HUES48 (cell line): ENCODE results near the gene ZNF79.

ENCODE experiments used
- H3K27ac ChIP-seq: one replicate; pipeline ENCODE4 v1.7.0; 2013; ENCODE audit warnings: low read depth, low read length, inconsistent platforms
- H3K27me3 ChIP-seq: 2 replicates; pipeline ENCODE4 v1.6.1; 2013; ENCODE audit warnings: mild to moderate bottlenecking, low read length; ENCODE audit not compliant: control insufficient read depth, insufficient read depth
- H3K36me3 ChIP-seq: 2 replicates; pipeline ENCODE4 v1.6.1; 2013; ENCODE audit warnings: low read length; ENCODE audit not compliant: control insufficient read depth, insufficient read depth
- H3K4me1 ChIP-seq: 2 replicates; pipeline ENCODE4 v1.6.1; 2013; ENCODE audit warnings: mild to moderate bottlenecking, low read length; ENCODE audit not compliant: control insufficient read depth, insufficient read depth
- H3K4me3 ChIP-seq: 2 replicates; pipeline ENCODE4 v1.5.1; 2013; ENCODE audit warnings: mild to moderate bottlenecking, low read depth, low read length
- H3K9ac ChIP-seq: 2 replicates; pipeline ENCODE4 v1.6.1; 2013; ENCODE audit warnings: mild to moderate bottlenecking, low read depth, low read length, moderate library complexity
- H3K9me3 ChIP-seq: 2 replicates; pipeline ENCODE4 v1.6.1; 2013; ENCODE audit warnings: low read length; ENCODE audit not compliant: control insufficient read depth, insufficient read depth

Gene ZNF79

DNA sequence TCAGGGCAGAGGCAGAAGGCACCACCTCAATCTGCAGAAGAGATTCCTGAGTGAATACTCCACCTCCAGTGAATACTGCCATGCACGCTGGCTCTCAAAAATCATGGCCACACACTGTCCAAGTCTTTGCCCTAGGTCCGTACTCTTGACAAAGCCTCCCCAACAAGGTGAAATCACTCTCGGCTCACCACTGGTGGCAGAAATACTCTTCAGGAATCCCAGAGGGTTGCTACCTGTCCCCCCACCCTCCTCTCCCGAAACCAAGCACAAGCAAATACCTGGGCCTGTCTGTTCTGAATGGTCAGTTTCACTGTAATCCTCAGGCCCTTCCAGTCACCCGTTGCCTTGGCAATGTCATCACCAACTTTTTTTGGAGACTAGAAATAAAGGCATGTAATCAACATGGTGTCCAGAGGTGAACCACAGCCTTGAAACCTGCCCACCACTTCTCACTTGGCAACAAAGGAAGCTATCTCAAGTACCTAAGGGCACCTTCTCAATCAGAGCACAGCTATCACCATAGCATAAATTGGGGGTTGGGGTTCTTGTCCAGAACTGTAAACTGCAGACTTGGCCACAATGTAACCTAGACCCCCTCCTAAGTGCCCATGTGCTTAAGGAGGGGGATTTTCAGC, 25.3 kb downstream of the ZNF79 start:
- Histone ChIP-seq H3K9ac (peak overlapping the region; percentile 99), H3K4me1 (peaks cover 11% of the 10 kb centered on the region), H3K36me3 (peaks cover 66% of the 10 kb centered on the region), H3K9me3 (no peaks in the 10 kb centered on the region), H3K4me3 (peak overlapping the region; percentile 96), H3K27ac (peak overlapping the region; percentile 97), H3K27me3 (no peaks in the 10 kb centered on the region)

DNA sequence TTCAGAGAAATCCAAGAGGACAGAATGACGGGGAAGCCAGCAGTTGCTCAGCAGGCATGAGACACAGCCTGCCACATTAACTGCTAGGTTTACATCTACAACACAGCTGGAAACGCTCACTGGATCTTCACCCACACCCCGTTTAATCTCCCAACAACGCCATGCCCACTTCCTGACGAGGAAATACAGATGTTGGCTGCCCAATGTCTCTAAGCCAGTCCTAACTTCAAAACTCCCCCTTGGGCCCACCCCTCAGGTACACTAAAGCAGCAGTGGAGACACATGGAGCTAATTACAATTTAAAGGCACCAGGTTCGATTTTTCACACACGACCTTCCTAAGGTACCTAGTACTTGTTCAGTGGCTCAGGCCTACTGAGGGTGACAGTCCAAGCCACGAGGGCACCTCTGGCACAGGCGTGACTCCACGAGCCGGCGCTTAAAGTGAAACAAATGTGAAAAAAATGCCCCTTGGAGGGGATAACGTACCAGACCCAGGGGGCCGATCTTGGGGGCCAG, 26.1 kb downstream of the ZNF79 start:
- Histone ChIP-seq H3K4me1 (peaks cover 11% of the 10 kb centered on the region), H3K27ac (peak overlapping the region; percentile 97), H3K36me3 (peaks cover 58% of the 10 kb centered on the region), H3K27me3 (no peaks in the 10 kb centered on the region), H3K9me3 (no peaks in the 10 kb centered on the region), H3K9ac (peak overlapping the region; percentile 99), H3K4me3 (peak overlapping the region; percentile 96)

DNA sequence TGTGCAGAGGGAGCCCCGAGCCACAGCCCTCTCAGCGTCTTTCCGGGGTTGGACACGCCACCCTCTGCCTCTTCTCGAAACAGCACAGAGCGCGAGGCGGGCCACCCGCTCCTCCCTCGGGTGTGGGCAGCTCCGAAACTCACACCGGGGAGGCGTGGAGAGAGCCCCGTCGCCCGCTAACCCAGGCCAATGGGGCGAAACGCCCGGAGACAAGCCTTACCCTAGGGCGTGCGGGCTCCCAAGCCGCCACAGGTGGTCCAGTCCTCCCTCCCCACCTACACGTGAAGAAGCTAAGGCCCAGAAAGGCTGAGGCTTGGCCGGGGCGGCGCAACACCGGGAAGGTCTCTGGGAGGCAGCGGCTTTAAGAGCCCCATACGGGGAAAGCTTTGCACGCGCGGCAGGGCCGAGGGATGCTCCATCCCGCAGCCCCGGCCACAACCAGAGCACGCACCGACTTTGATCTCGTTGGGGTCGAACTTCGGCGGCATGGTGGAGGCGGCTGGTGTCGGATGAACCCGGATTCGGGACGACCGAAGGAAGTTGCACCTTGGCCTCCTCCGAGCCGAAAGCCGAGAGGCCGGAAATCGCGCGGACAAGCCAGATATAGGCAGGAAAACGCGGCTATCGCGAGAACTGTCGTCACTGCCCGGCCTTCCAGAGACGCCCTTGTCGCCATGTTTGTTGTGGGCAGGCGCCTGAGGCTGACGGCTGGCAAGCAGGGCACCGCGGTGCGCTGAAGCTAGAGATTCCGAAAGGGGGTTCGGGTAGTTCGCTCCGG, 26.8 kb downstream of the ZNF79 start, which contains the start of the genes LRSAM1 and RPL12:
Gene LRSAM1 (plus strand): TSS at position 681 of the 778 bp plus-strand sequence. CDS start 3,018 bp downstream, outside the sequence.
Gene RPL12 (minus strand): TSS at position 577 of the 778 bp plus-strand sequence. CDS start 89 bp downstream, at position 488.
- peak within 1 kb of the TSS; percentile 99 for H3K9ac ChIP-seq
- H3K4me3 ChIP-seq, result peak within 1 kb of the TSS; percentile 96
- H3K36me3 ChIP-seq, result peaks cover 57% of the 10 kb centered on the region
- peak within 1 kb of the TSS; percentile 97 for H3K27ac ChIP-seq
- no peaks in the 10 kb centered on the region for H3K9me3 ChIP-seq
- H3K4me1 ChIP-seq, result peaks cover 11% of the 10 kb centered on the region
- H3K27me3 ChIP-seq, result no peaks in the 10 kb centered on the region

DNA sequence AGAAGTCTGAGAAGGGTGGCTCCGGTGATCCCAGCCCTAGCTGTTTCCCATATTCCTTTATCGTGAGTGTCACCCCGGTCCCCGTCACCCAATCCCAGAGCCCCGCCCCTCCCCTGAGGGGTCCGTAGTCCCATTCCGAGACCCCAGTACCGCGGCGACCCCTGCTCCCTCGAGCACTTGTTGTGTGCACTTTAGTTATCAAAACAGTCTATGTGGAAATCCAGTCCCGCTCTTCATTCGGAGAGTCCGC, 27.4 kb downstream of the ZNF79 start:
- Histone ChIP-seq H3K36me3 (peaks cover 52% of the 10 kb centered on the region), H3K9me3 (no peaks in the 10 kb centered on the region), H3K27me3 (no peaks in the 10 kb centered on the region), H3K27ac (peak overlapping the region; percentile 97), H3K4me3 (peak overlapping the region; percentile 96), H3K4me1 (peaks cover 11% of the 10 kb centered on the region), H3K9ac (peak overlapping the region; percentile 49)

DNA sequence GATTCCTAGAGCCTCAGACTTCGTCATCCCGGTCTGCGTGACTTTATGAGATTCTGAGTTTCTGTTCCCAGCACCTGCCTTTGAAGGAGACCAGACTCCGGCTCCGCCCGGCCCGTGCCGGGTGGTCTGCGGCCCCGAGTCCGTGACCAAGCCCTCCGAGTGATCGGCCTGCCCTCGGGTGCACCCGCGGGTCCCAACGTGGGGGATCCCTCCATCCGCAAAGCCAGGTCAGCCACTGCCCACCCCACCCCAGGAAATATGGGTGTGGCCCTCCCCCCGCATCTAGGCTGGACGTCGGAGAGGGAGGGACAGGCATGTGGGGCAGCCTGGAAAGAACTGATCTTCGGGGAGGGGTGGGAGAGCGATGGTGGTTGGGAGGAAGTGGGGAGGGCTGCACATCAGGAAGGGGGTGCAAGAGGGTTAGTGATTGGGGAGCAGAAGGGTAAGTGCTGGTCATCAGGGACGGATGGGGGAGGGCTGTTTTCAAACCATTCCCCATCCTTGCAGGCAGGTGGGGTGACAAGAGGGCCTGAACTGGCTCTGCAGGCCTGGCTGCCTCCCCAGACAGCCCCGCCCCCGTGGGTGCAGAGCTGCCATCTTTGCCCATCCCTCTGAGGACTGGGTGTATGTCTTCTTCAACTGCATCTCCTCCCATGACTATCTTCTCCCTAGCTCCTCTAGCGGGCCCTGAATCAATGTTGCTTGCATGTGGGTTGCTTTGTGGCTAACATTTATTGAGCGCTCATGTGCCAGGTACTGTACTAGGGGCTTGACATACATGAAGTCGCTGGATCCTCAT, 27.9 kb downstream of the ZNF79 start:
- Histone ChIP-seq H3K9me3 (no peaks in the 10 kb centered on the region), H3K36me3 (peaks cover 51% of the 10 kb centered on the region), H3K27me3 (no peaks in the 10 kb centered on the region), H3K4me1 (peaks cover 11% of the 10 kb centered on the region), H3K4me3 (peak overlapping the region; percentile 96), H3K9ac (peak overlapping the region; percentile 49), H3K27ac (peak overlapping the region; percentile 46)

DNA sequence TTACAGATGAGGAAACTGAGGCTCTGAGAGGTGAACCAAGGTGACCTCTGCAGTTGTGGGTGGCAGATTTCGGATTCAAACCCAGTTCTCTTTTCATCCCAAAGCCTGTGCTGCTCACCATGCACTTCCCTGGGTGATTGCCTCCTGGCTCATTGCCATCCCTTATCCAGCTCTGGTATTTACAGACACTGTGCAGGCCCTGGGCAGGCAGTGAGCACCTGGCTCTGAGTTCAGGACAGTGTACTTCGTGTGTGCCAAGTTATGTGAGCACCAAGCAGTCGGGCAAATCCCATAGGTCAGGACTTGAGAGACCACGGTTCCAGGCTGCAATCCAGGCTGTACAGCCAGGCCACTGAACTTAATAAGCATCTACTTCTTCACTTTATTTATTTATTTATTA, 28.5 kb downstream of the ZNF79 start:
- H3K9ac ChIP-seq, result no peak overlapping the region
- peaks cover 11% of the 10 kb centered on the region for H3K4me1 ChIP-seq
- H3K27ac ChIP-seq, result no peak overlapping the region
- H3K36me3 ChIP-seq, result peaks cover 51% of the 10 kb centered on the region
- H3K4me3 ChIP-seq, result peak overlapping the region; percentile 96
- H3K27me3 ChIP-seq, result no peaks in the 10 kb centered on the region
- H3K9me3 ChIP-seq, result no peaks in the 10 kb centered on the region

DNA sequence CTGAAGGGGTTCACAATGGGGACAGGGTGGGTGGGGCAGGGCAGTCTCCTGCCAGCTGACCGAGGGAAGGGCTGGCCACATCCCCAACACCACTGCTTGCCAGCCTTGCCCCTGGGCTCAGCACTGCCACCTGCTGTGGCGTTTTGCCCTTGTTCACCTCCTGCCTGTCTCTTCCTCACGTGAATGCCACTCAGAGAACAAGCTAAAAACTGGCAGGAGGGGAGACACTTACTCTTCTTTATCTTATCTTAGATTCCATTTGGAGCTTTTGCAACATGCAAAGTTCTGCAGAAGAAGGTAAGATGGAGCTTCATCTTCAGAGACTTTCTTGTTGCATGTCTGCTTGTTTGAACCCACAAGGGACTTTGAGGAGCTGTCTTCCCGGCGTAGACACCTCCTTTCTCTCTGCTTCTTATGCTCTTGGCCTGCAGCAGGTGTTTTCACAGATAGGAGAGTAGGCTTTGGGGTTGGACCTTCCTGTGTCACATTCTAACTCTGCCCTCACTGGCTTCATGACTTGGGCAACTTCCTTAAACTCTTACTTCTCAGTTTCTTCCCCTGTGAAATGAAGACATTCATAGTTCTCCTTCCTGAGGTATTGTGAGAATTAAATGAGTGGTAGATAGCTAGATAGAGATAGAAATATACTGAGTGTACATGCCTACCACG, 31.3 kb downstream of the ZNF79 start:
- Histone ChIP-seq H3K9ac (no peak overlapping the region), H3K27ac (no peak overlapping the region), H3K27me3 (no peaks in the 10 kb centered on the region), H3K4me1 (peaks cover 5% of the 10 kb centered on the region), H3K36me3 (peaks cover 37% of the 10 kb centered on the region), H3K4me3 (no peak overlapping the region), H3K9me3 (no peaks in the 10 kb centered on the region)

DNA sequence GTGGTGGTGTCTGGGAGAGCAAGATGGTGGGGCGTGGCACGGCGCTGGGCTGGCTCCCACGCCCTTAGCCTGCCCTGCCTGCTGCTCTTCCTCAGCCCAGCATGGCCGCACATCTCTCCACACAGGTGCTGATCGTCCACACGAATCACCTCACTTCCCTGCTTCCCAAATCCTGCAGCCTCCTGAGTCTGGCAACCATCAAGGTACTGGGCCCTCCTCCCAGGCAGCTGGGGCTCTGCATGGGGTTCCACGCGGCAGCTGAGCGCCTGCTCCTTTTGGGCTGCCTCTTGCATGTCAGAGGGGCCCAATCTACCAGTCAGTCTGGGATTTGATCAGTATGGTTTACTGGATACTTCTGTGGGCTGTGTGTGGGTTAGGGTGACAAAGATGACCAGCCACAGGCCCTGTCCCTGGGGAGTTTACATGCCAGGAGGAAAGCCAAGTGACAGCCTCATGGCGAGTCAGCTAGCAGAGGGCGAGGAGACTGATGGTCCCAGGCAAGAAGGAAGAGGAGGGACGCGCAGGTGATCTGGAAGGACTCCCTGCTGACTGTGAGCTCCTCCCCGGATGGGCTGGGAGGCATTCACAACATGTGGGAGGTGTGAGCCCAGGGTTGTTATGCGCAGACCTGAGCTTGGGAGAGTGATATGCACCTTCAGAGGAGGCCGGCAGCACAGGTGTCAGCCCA, 33.2 kb downstream of the ZNF79 start:
- peaks cover 50% of the 10 kb centered on the region for H3K36me3 ChIP-seq
- H3K4me3 ChIP-seq, result no peak overlapping the region
- no peaks in the 10 kb centered on the region for H3K9me3 ChIP-seq
- no peak overlapping the region for H3K27ac ChIP-seq
- H3K27me3 ChIP-seq, result no peaks in the 10 kb centered on the region
- peaks cover 3% of the 10 kb centered on the region for H3K4me1 ChIP-seq
- H3K9ac ChIP-seq, result no peak overlapping the region

DNA sequence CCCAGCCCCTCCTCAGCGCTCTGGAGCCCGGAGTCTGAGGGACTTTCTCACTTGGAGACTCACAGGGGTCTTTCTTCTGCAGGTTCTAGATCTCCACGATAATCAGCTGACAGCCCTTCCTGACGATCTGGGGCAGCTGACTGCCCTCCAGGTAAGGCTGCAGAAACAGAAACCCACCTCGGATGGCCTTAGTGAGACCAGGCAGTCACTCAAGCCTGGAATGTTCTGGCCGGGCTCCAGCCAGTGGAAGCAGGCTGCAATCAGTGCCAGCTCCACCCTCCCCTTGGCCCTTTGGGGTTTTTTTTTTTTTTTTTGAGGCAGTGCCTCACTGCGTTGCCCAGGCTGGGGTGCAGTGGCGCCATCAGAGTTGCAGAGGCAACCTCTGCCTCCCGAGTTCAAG, 34.7 kb downstream of the ZNF79 start:
- Histone ChIP-seq H3K27me3 (no peaks in the 10 kb centered on the region), H3K36me3 (peaks cover 64% of the 10 kb centered on the region), H3K9ac (no peak overlapping the region), H3K4me3 (no peak overlapping the region), H3K9me3 (no peaks in the 10 kb centered on the region), H3K27ac (no peak overlapping the region), H3K4me1 (no peaks in the 10 kb centered on the region; the same call in 1 of the 2 replicates)

DNA sequence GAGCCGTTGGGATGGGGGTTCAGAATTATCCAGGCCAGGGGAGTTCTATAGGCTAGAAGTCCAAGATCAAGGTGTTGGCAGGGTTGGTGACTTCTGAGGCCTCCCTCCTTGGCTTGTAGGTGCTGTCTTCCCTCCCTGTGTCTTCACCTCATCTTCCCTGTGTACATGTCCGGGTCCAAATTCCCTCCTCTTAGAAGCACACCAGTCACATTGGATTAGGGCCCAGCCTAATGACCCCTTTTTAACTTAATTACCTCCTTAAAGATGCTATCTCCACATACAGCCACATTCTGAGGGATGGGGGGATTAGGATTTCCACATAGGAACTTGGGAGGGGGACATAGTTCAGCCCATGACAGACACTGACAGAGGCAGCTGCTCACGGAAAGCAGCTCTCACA, 39.2 kb downstream of the ZNF79 start:
- Histone ChIP-seq H3K36me3 (peaks cover 64% of the 10 kb centered on the region), H3K9ac (no peak overlapping the region), H3K27me3 (no peaks in the 10 kb centered on the region), H3K4me1 (no peaks in the 10 kb centered on the region), H3K9me3 (no peaks in the 10 kb centered on the region), H3K27ac (no peak overlapping the region), H3K4me3 (no peak overlapping the region)
